Right lobe of liver (tissue), 6 donors: ENCODE data around the gene FLII. TPM values are rescaled to one million over a fixed set of nuclear protein-coding genes. Genes with fewer than 3 reads are reported as not detected.

Experiments used
- ATAC-seq, 4 donors: fragments of 200-7000 bp; cut with Tn5 transposase; one replicate each; pipeline ENCODE4 v1.9.1; 2020; ENCODE audit warnings: mild to moderate bottlenecking in 4 of 4, moderate library complexity in 4 of 4
- DNase-seq, 3 donors: peaks; one replicate each; pipeline ENCODE4 v3.0.0-alpha.2; 2020
- H3K27ac ChIP-seq, 3 donors: fragments of 200-600 bp; one replicate each; pipeline ENCODE4 v1.8.0; 2022
- H3K27me3 ChIP-seq, 2 donors: fragments of 200-600 bp; one replicate each; pipeline ENCODE4 v1.8.0; 2022
- H3K36me3 ChIP-seq, 4 donors: fragments of 200-600 bp; sonication (generic) in 1 of 4; one replicate each; pipeline versions ENCODE4 v1.5.1 to v1.8.0; 2017 to 2022; ENCODE audit warnings: control low read depth in 1 of 4
- H3K4me1 ChIP-seq, 4 donors: fragments of 200-600 bp; sonication (generic) in 1 of 4; one replicate each; pipeline versions ENCODE4 v1.5.1 to v1.8.0; 2017 to 2022; ENCODE audit warnings: control low read depth in 1 of 4
- H3K4me3 ChIP-seq, 3 donors: fragments of 200-600 bp; one replicate each; pipeline ENCODE4 v1.8.0; 2022
- H3K9me3 ChIP-seq, 4 donors: fragments of 200-600 bp; sonication (generic) in 1 of 4; one replicate each; pipeline versions ENCODE4 v1.5.1 to v1.8.0; 2017 to 2022; ENCODE audit warnings: control low read depth in 1 of 4
- POLR2A ChIP-seq: fragments of 450-650 bp; IDR thresholded peaks from one replicate; pipeline ENCODE4 v1.6.1; 2017; ENCODE audit warnings: antibody characterized with exemption, mild to moderate bottlenecking
- WGBS: methylation state at CpG from one replicate; pipeline ENCODE4 v1.1.6; 2018; ENCODE audit warnings: low coverage, low lambda C conversion rate; ENCODE audit not compliant: insufficient coverage; ENCODE audit errors: missing lambda C conversion rate; 5-methylcytosine and 5-hydroxymethylcytosine counted together
- intact Hi-C, 2 donors: fragments of 100-400 bp; cut with DNase I; formaldehyde crosslinking; loops; one replicate each; pipeline versions ENCODE4 v1.11.2 to v1.14.1; 2022
- total RNA-seq, 6 experiments: library from RNA; depleted of rRNA in 2 of 6; stranded (reverse); fragments of >200 nt in 2 of 6; fragmentation: NEBNext Ultra II Directional in 3 of 6; extraction: Animal tissue kit (Norgen Biotek cat#: 25700) in 3 of 6; gene quantifications; one replicate each; pipeline versions ENCODE4 v1.1.0 to v1.2.4, GENCODE V29; 2016 to 2023
- TF ChIP-seq, protein P1 (sequence below), 4 donors: fragments of 200-600 bp in 3 of 4; fragments of 450-650 bp in 1 of 4; IDR thresholded peaks; one replicate each; pipeline versions ENCODE4 v1.5.1 to v1.8.0; 2016 to 2022; ENCODE audit warnings: antibody characterized with exemption in 4 of 4, mild to moderate bottlenecking in 2 of 4
- donor health status: DM: no; HTN: yes; CAD: no.
- donor health status: DM: no; HTN: no; CAD: no.
- donor health status: DM: no; HTN: no; CAD: no.
- donor health status: DM: no; HTN: yes; CAD: no.
- donor health status: DM: no; HTN: yes; CAD: no.

Gene FLII
- total RNA-seq, 6 experiments from 2014 or later: 89.0 to 171 (median 116) TPM

DNA sequence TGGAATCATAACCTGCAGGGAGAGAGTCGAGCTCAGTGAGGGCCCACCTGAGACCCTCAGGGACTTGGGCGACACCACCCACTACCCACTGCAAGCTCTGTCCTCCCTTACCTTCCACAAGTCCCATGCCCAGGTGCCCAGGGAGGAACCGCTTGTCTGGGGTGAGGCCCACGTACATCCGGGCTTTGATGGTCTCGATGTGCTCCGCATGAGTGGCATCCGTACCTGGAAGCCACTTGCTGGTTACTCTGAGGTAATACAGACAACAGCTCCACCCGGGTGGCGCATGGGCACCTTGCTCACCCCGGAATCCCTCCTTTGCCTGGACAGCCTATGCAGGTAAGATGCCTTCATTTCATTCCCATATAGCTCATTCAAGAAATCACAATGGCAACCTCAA lies 26.8 kb upstream of the FLII start:
- no peak for TF ChIP-seq POLR2A
- Histone ChIP-seq H3K36me3 (peaks cover 5 to 75% (median 28%) of the 10 kb centered on the region in 4 donors), H3K27me3 (no peaks in the 10 kb centered on the region), H3K4me1 (no peaks in the 10 kb centered on the region), H3K4me3 (no peak overlapping the region), H3K27ac (no peak overlapping the region), H3K9me3 (no peaks in the 10 kb centered on the region)
- DNase-seq (no peak), ATAC-seq (no peak)
- WGBS: 100% methylated on average over 1 of the region's 11 CpGs
- intact Hi-C loops: no loop called here

- TF ChIP-seq, protein P1, sequence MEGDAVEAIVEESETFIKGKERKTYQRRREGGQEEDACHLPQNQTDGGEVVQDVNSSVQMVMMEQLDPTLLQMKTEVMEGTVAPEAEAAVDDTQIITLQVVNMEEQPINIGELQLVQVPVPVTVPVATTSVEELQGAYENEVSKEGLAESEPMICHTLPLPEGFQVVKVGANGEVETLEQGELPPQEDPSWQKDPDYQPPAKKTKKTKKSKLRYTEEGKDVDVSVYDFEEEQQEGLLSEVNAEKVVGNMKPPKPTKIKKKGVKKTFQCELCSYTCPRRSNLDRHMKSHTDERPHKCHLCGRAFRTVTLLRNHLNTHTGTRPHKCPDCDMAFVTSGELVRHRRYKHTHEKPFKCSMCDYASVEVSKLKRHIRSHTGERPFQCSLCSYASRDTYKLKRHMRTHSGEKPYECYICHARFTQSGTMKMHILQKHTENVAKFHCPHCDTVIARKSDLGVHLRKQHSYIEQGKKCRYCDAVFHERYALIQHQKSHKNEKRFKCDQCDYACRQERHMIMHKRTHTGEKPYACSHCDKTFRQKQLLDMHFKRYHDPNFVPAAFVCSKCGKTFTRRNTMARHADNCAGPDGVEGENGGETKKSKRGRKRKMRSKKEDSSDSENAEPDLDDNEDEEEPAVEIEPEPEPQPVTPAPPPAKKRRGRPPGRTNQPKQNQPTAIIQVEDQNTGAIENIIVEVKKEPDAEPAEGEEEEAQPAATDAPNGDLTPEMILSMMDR (IDR thresholded peaks at IDR 0.05): no peak
- no peak for TF ChIP-seq POLR2A
- no peak for DNase-seq
- peaks cover 5 to 91% (median 33%) of the 10 kb centered on the region in 4 donors for H3K36me3 ChIP-seq
- no peak overlapping the region for H3K4me3 ChIP-seq
- no peaks in the 10 kb centered on the region for H3K4me1 ChIP-seq
- no peaks in the 10 kb centered on the region for H3K27me3 ChIP-seq
- WGBS: 97% methylated on average over 4 of the region's 6 CpGs
- no peak overlapping the region for H3K27ac ChIP-seq
- no peaks in the 10 kb centered on the region for H3K9me3 ChIP-seq
- no peak for ATAC-seq
- intact Hi-C loops: no loop called here
Measured at GRCh38 chr17:18281788-18282187, 23.2 kb upstream of the FLII start.

- H3K27me3 ChIP-seq: no peaks in the 10 kb centered on the region
- no peak for DNase-seq
- H3K27ac ChIP-seq: no peak overlapping the region
Measured at GRCh38 chr17:18280766-18281371, 22.3 kb upstream of the FLII start.

GRCh38 chr17:18280249-18280648 lies 21.7 kb upstream of the FLII start:
- H3K27me3 ChIP-seq: no peaks in the 10 kb centered on the region
- no peak for ATAC-seq
- intact Hi-C loops: no loop called here
- no peaks in the 10 kb centered on the region for H3K4me1 ChIP-seq
- WGBS: no CpG with 5 or more reads among the region's 4 CpGs
- H3K27ac ChIP-seq: no peak overlapping the region
- no peak for DNase-seq
- peaks cover 5 to 82% (median 37%) of the 10 kb centered on the region in 4 donors for H3K36me3 ChIP-seq
- no peak overlapping the region for H3K4me3 ChIP-seq
- no peaks in the 10 kb centered on the region for H3K9me3 ChIP-seq
- TF ChIP-seq POLR2A: no peak
- TF ChIP-seq, protein P1 (IDR thresholded peaks at IDR 0.05): no peak

More at GRCh38 chr17:18280766-18281371, 22.3 kb upstream of the FLII start:
- Histone ChIP-seq H3K9me3 (no peaks in the 10 kb centered on the region), H3K36me3 (peaks cover 5 to 88% (median 38%) of the 10 kb centered on the region in 4 donors), H3K4me3 (no peak overlapping the region), H3K4me1 (no peaks in the 10 kb centered on the region)
- TF ChIP-seq, protein P1 (IDR thresholded peaks at IDR 0.05): no peak
- TF ChIP-seq POLR2A: no peak
- no peak for ATAC-seq
- intact Hi-C loops: no loop called here
- WGBS: 61% methylated on average over 5 of the region's 5 CpGs

- H3K4me3 ChIP-seq: no peak overlapping the region
- TF ChIP-seq, protein P1 (IDR thresholded peaks at IDR 0.05): no peak
- TF ChIP-seq POLR2A: no peak
- H3K9me3 ChIP-seq: no peaks in the 10 kb centered on the region
- DNase-seq (no peak), ATAC-seq (no peak)
- WGBS: 81% methylated on average over 3 of the region's 3 CpGs
- H3K36me3 ChIP-seq: peaks cover 0 to 72% (median 36%) of the 10 kb centered on the region in 4 donors
- no peak overlapping the region for H3K27ac ChIP-seq
- intact Hi-C loops: no loop called here
- H3K4me1 ChIP-seq: no peaks in the 10 kb centered on the region
- no peaks in the 10 kb centered on the region for H3K27me3 ChIP-seq
Measured at GRCh38 chr17:18278867-18279266, 20.3 kb upstream of the FLII start.
